Activated CD4-positive, alpha-beta T cell treated with anti-CD3 and anti-CD28 coated beads for 4 hours (primary cell): Measurements from ENCODE around the gene NETO2.

Source experiments
- DNase-seq, 2 donors: peaks; one replicate each; pipeline ENCODE4 v3.0.0-alpha.2; 2020

The NETO2 gene

DNA sequence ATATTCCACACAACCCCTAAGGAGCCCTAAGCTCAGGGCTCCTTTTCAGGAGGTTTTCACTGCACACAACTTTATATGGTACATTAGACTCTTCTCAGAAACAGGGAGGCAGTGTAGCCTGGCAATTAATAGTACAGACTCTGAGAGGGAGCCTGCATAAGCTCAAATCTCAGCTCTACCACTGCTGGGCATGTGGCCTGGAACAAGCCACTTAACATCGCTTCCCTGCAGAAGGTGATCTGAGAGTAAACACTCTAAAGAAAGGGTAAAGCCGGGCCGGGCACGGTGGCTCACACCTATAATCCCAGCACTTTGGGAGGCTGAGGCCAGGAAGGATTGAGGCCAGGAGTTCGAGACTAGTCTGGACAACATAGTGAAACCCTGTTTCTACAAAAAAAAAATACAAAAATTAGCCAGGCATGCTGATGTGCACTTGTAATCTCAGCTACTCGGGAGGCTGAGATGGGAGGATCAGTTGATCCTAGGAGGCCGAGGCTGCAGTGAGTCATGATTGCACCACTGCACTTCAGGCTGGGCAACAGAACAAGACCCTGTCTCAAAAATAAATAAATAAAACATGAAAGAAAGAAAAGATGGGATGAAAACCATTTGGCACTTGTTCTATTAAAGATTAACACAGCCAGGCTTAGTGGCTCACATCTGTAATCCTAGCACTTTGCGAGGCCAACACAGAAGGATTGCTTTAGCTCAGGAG lies 99.6 kb downstream of the NETO2 start:
- DNase-seq, result no peak

DNA sequence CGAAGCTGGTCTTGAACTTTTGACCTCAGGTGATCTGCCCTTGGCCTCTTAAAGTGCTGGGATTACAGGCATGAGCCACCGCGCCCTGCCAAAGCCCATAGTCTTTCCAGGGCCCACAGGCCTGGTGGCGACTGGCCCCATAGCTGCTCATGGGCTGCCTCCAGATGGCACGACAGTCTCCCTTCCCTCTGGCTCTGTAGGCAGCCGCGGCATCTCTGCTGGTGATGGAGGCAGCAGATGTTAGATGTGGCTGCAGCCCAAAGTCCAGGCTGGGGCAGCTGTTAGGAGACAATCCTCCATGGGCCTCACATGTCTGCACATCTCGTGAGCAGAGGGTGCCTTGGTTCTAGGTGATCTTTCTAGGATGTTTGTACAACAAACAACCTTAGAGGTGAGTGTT lies 100.5 kb downstream of the NETO2 start:
- no peak for DNase-seq

DNA sequence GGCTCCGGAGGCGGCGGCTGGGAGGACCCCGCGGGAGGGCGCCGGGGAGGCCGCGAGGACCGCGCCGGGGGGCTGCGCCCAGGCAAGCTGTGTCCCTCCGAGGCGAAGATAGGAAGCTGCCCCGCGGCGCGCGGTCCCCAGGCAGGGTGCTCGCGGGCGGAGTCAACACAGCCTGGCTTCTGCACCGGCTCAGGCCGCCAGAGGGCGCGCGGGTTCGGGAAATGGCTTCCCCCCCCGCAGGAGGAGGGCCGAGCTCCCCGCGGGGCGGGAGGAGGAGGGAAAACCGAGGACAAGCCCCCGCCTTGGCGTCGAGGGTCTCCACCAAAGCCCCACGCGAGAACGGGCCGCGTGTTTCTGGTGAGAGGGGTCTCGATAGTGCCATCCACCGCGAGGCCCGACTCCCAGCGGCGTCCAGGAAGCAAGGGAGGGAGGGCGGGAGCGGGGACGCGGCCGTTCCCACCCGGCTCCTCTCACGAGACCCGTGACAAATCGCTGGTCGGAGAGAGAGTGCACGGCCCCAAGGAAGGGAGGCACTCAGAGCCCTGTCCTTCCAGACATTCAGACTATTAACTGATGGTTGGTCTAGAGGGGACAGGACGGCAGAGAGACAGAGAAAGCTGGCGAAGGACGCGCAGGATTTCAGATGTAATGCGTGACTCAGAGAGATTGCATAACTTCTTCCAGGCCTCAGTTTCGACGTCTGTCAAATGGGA lies 105.8 kb downstream of the NETO2 start:
- peak; percentile 86 to 94 for DNase-seq

DNA sequence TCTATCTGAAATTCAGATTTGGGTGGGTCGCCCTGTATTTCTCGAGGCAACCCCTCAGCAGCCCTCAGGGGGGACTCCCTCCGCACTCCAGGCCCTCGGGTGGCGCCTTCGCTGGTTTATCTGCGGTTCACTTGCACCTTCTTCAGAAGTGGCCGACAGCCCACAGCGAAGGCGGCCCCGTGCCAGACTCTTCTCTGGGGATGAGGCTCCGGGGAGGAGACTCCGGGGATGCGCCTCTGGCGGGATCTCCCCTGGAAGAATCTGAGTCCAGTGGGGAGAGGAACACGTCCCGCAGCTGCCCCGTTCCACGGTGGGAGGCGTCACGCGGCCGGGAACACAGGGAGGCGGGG lies 106.4 kb downstream of the NETO2 start:
- peak in 1 of 2 donors; percentile 16 for DNase-seq

DNA sequence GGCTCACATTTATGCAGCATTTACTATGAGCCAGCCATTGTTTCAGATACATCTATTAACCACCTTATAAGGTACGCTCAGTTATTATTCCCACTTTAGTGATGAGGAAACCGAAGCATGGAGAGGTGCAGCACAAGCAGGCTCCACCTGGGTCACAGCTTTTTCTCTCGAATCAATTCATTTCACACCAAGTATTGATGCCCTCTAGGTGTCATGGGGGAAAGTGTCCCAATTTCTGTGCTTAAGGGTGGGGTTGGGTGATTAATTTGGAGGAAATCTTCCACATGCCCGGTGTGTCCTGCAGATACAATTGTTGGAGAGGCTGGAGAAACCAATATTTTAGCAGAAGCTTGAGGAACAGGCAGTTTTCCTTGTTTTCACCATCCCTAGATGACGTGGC lies 107.5 kb downstream of the NETO2 start:
- no peak for DNase-seq

DNA sequence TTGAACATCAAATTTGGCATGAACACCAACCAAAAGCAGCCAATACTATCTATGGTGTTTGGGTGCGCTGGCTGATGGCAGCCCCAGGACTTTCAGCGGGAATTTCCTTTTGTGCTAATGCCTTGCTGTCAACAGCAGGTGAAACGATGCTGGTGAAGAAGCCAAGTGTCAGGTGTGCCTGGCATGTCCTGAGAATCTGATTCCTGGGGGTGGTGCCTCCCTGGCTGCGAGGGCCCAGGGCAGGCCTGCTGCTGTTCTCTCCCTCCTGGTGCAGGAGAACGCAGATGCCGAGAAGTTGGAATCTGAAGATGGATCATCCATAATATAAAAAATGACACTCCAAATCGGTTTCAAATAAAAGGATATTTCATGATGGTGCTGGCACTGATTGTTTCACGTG lies 108.3 kb downstream of the NETO2 start:
- no peak for DNase-seq

DNA sequence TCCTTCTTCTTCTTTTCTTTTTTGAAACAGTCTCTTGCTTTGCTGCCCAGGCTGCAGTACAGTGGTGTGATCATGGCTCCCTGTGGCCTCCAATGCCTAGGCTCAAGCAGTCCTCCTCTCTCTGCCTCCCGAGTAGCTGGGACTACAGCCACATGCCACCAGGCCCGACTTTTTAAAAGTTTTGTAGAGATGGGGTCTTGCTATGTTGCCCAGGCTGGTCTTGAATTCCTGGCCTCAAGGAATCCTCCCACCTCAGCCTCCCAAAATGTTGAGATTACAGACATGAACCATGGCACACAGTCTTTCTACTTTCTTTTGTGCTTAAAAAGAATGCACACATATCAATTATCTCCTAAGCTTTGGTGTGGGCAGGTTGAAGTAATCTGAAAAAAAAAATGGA lies 109.3 kb downstream of the NETO2 start:
- no peak for DNase-seq

DNA sequence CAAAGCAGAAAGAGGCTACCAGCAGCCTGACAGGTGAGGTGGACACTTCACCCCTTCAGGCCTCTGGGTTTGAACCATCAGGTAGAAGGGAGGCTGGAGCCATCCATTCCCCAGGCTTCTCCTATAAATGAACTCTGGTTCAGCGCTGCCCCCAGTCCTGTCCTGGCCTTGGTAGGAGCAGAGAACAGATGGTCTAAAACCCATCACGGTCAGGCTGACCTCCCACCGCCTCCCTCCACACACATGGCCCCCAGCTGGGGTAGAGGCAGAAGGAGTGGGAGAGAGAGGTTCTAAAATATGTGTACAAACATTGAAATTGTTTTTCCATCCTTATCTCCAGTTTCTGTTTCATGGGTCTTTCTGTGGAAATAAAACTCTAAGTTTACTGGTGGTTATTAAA lies 110.6 kb downstream of the NETO2 start:
- no peak for DNase-seq

DNA sequence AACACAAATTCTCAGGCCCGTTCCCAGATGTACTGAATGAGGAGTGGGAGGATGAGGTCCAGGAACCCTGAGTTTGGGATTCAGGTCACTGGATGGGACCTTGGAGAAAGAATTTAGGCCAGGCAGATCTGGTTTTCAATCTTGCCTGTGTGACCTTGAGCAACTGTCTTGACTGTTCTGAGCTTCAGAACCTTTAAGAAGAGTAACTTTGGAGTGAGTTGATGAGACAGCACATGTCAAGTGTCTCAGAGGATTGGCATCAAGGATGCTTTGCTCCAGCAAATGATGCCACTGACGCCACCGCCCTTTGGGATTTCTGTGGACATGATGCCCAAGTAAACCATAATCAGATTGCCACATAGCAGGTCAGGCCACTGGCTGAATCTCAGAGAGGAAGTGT lies 114.0 kb downstream of the NETO2 start:
- no peak for DNase-seq

DNA sequence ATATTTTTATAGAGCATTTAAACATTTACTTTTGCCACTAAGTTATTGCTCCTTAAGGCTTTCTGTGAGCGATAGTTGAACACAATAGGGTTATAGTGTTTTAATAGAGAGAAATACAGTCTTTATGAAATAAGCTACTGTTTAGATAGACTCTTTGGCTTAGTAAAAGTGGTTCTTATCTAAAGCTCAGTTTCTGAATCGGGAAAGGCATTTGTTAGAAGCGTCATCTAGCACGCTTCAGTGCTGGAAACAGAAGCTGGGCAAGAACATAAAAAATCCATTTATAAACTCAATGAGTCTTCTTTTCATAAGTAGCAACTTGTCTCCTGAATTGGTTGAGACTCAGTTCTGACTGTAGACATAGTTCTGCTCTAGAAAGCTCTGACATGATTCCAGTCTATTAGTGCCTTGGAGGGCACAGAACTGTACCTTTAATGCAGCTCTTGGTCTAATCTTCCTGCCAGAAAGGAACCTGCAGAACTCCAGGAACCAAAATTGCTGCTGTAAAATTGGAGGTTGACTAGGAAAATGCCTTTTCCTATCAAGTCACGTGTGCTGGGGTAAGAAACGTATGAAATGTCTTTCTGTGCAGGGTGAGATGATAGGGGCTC lies 114.9 kb downstream of the NETO2 start:
- no peak for DNase-seq
